Right renal cortex interstitium (tissue), 3 donors: Measurements from ENCODE around the gene ADAMTS2. TPM values are rescaled to one million over a fixed set of nuclear protein-coding genes. Genes with fewer than 3 reads are reported as not detected.

Experiments used
- DNase-seq, 3 donors: peaks; one replicate each; pipeline ENCODE4 v3.0.0-alpha.2; 2013; ENCODE audit warnings: low read depth in 3 of 3, low spot score in 2 of 3
- polyA plus RNA-seq, 3 donors: library from polyadenylated mRNA; unstranded; fragments of 120-200 nt; gene quantifications; one replicate each; pipeline ENCODE4 v1.2.1, GENCODE V29; 2013; ENCODE audit not compliant: insufficient read length in 3 of 3

The ADAMTS2 gene
- polyA plus RNA-seq, 3 donors, result 9.4 to 9.6 (median 9.4) TPM

DNA sequence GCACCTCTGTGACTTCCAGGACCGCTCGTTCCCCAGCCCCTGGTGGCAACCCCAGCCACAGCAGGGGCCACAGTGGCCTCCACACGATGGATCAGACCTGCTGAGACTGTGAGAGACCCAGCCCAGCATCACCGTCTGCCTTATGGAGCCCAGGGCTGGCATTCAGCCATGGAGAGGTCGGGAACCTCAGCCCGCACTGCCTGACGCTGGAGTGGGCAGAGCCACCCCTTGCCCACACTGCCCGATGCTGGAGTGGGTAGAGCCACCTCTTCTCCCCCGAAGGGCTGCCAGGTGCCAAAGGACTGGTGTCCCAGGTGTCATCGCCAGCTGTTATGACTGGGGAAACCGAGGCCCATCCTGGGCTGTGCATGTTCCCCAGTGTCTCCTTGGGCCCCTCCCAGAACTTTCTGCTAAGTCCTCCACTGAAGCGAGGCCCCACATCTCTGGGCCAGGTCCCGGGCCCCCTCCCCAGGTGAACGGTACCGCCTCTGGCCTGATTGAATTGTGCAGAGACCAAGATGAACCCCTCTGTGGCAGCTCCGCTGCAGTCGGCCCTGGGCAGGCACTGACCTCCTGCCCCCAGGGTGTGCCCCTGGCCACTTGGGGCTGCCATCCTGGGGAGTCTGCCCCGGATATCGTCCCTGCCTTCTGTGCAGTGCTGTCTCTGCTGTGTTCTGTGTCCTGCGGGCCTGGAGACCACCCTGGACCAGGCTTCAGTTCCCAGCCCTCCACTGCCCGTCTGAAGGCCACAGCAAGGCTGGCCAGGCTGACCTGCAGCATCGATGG is 137.1 kb downstream of the ADAMTS2 start:
- DNase-seq, result no peak

DNA sequence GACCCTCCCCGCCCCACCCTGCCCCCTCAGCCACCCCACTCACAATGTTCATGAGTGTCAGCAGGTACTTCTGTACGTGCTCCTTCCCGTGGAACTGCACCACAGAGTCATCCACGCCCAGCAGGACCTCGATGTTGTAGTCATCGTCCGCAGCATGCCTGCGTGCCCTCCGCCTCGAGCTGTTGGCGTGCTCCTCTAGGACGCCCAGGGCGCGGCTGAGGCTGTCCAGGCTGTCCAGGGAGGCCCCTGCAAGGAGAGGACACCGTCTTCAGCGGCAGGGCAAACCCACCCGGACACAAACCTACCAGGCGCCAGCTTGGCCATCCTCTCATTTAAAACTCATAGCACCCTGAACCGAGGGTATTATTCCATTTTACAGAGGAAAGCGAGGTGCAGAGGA is 137.8 kb downstream of the ADAMTS2 start:
- DNase-seq, result no peak

GRCh38 chr5:179206366-179206765 is 138.9 kb downstream of the ADAMTS2 start:
- no peak for DNase-seq

DNA sequence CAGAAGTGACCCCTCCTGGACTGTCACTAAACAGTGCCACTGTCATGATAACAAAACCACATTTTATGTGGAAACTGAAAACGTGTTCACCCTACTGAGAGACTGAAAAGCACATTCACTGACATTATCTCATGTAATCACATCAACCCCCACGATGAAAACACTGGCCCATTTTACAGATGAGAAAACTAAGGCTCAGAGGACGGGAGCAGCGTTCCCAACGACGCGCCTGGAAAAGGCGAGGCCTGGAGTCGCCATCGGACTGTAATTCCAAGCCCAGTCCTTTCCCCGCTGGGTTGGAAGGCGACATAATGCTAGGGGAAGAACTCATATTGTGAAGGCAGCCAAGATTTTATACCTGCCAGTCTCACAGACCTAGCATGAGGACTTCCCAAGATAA is 140.0 kb downstream of the ADAMTS2 start:
- DNase-seq, result no peak

DNA sequence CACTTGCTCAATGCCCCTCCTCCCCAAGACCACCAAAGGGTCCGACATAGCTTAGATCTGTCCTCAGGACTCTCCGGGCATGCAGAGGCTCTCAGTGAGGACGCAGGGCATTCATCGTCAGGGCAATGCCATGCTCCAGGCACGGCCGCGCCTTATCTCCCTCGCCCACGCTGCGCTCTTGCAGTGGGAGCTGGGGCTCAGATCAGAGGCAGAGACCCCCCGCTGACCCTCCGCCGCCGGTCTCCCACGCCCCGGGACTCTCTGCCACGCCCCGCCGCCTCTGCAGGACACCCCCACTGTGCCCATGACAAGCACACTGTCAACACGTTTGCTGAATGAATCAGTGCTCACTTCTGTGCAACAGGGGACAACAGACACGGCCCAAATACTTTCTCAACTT is 140.7 kb downstream of the ADAMTS2 start:
- DNase-seq, result no peak

GRCh38 chr5:179203248-179203647 is 142.0 kb downstream of the ADAMTS2 start:
- DNase-seq, result no peak

- no peak for DNase-seq
Measured at GRCh38 chr5:179201986-179202385, 143.3 kb downstream of the ADAMTS2 start.

DNA sequence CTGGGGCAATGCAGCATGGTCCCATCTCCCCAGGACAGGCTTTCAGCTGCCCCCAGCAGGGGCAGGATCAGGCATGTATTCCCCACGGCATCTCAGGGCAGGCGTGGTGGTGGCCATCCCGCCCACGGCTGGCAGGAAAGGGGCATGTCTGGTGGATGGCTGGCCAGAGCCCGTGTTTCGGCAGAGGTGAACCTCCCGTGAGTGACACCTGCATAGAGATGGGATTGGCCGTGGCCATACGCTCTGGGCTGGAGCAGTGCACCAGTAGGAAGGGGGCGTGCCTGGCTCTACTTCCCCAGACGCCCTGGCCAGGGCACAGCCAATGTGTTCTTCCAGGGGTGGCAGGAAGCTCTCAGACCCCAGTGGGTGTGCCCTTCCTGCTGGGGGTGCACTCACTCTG is 146.0 kb downstream of the ADAMTS2 start:
- DNase-seq, result no peak

GRCh38 chr5:179198825-179199224 is 146.4 kb downstream of the ADAMTS2 start:
- no peak for DNase-seq

- no peak for DNase-seq
Measured at GRCh38 chr5:179196405-179197079, 148.7 kb downstream of the ADAMTS2 start.

GRCh38 chr5:179195561-179196404 is 149.5 kb downstream of the ADAMTS2 start:
- DNase-seq, result no peak

DNA sequence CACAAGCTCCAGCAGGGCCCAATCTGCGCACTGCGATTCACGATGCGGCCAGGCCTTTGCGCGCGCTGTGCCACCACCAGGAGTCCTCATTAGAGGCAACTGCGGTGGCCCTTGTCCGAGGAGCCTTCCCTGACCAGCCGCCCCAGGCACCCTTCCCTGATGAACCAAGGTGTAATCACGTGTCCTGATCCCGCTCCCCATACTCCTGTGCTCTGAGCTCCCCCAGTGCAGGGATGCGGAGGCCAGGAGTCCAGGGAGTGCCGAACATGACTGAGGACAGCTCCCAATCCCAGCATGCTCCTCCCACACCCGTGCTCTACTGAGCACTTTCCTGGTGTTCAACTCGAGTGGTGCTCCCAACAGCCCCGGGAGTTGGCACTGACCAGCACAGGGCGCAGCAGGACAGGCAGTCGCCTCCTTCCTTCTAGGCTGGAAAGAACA is 150.3 kb downstream of the ADAMTS2 start:
- no peak for DNase-seq

DNA sequence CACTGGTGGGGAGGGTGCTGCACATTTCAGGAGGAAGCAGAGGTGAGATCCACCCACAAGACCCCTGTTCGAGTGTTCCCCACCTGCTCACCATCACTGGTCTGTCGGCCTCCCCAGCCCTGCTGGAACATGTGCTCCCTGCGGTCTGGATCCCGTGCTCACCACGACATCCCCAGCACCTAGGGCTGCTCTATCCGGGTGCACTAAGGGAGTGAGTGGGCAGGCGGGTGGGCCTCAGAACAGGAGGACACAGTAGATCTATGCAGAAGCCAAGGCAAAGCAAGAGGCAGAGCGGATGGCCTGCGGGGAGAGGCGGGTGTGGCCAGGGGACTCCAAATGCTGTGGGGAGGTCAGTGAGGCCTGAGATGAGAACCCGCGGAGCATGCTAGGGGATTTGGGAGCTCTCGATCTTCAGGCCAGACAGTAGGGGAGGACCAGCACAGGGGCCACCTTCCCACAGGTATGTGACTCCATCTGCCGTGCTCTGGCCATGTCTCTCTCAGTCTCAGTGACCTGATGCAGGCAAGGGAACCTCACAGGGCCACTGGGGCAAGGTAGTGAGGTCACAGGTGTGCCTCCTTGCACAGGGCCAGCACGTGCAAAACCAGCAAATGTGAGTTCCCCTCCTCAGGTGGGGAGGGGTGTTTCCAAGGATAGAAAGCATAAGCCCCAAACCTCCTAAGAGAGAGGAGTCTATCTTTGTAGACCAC is 150.9 kb downstream of the ADAMTS2 start:
- DNase-seq, result no peak

DNA sequence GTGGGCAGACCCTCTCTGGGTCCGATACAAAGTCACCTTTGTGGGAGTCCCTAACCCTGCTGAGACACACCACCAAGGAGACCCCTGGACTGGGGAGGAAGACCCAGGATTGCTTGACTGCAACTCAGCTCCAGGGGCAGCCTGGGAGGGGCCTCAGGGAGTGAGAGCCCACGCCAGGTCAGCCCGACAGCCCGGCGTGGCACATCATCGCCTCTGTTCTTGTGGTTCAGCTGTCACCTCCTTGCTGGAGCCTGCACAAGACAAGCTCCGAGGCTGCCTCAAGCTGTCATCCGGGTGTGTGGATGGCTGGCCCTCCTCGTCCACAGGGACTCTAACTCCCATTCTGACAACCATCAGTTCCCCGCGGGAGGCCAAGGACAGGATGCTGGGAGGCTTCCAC is 151.5 kb downstream of the ADAMTS2 start:
- no peak for DNase-seq

- DNase-seq, result no peak
Measured at GRCh38 chr5:179192891-179193470, 152.3 kb downstream of the ADAMTS2 start.

- DNase-seq, result no peak
Measured at GRCh38 chr5:179192185-179192890, 152.9 kb downstream of the ADAMTS2 start.

GRCh38 chr5:179191506-179192184 is 153.6 kb downstream of the ADAMTS2 start:
- no peak for DNase-seq

GRCh38 chr5:179190851-179191505 is 154.3 kb downstream of the ADAMTS2 start:
- no peak for DNase-seq

GRCh38 chr5:179188636-179189035 is 156.6 kb downstream of the ADAMTS2 start:
- DNase-seq, result no peak
